GM12878 (cell line): ENCODE results near the gene DENND1C. TPM values are rescaled to one million over a fixed set of nuclear protein-coding genes. Genes with fewer than 3 reads are reported as not detected.

Source experiments
- BACH1 ChIP-seq: fragments of 450-650 bp; IDR thresholded peaks from 2 replicates; pipeline ENCODE4 v1.6.1; 2017; ENCODE audit warnings: mild to moderate bottlenecking, borderline replicate concordance
- BCL11A ChIP-seq: IDR thresholded peaks from 2 replicates; pipeline ENCODE4 v1.6.1; 2011; ENCODE audit warnings: low read depth, low read length
- BCLAF1 ChIP-seq: fragments of 450-650 bp; IDR thresholded peaks from 2 replicates; pipeline ENCODE4 v1.6.1; 2017; ENCODE audit warnings: antibody characterized with exemption, mild to moderate bottlenecking, moderate library complexity
- BHLHE40 ChIP-seq, 2 experiments: fragments of 450-650 bp in 1 of 2; IDR thresholded peaks; 2 replicates each; pipeline ENCODE4 v1.6.1; 2011 to 2017; ENCODE audit warnings: low read depth in 2 of 2, borderline replicate concordance in 1 of 2, improper control_type of control experiment in 1 of 2, low read length in 1 of 2, mild to moderate bottlenecking in 1 of 2
- BRCA1 ChIP-seq: IDR thresholded peaks from 2 replicates; pipeline ENCODE4 v1.6.1; 2011; ENCODE audit warnings: low read depth, low read length, improper control_type of control experiment
- CBFB ChIP-seq: IDR thresholded peaks from 2 replicates; pipeline ENCODE4 v1.6.1; 2016; ENCODE audit warnings: antibody characterized with exemption, low read depth
- CBX5 ChIP-seq: sonication (generic); IDR thresholded peaks from 2 replicates; pipeline ENCODE4 v1.6.1; 2016; ENCODE audit warnings: low read depth, moderate library complexity, mild to moderate bottlenecking, inconsistent platforms
- ESRRA ChIP-seq: IDR thresholded peaks from 2 replicates; pipeline ENCODE4 v1.6.1; 2012; ENCODE audit warnings: mild to moderate bottlenecking, low read length, improper control_type of control experiment
- FOS ChIP-seq: IDR thresholded peaks from 3 replicates; pipeline ENCODE4 v1.6.1; 2011; ENCODE audit warnings: borderline replicate concordance; ENCODE audit not compliant: insufficient read length; ENCODE audit errors: extremely low read depth
- HSF1 ChIP-seq: fragments of 150-350 bp; IDR thresholded peaks from 2 replicates; pipeline ENCODE4 v1.6.1; 2014; ENCODE audit warnings: mild to moderate bottlenecking, low read depth, low read length
- MXI1 ChIP-seq: fragments of 150-350 bp; IDR thresholded peaks from 2 replicates; pipeline ENCODE4 v1.6.1; 2011; ENCODE audit warnings: low read depth, mild to moderate bottlenecking, inconsistent platforms, low read length, improper control_type of control experiment
- POLR2AphosphoS5 ChIP-seq: IDR thresholded peaks from 2 replicates; pipeline ENCODE4 v1.6.1; 2011; ENCODE audit warnings: mild to moderate bottlenecking, low read length, inconsistent platforms
- POU2F2 ChIP-seq: IDR thresholded peaks from 3 replicates; pipeline ENCODE4 v1.6.1; 2011; ENCODE audit warnings: low read depth, mild to moderate bottlenecking, low read length, borderline replicate concordance
- SIX5 ChIP-seq: IDR thresholded peaks from 2 replicates; pipeline ENCODE4 v1.6.1; 2011; ENCODE audit warnings: mild to moderate bottlenecking, low read depth, low read length, moderate library complexity; ENCODE audit not compliant: severe bottlenecking
- SP1 ChIP-seq: IDR thresholded peaks from one replicate; pipeline ENCODE4 v1.6.1; 2011; ENCODE audit warnings: low read depth, low read length
- TAF1 ChIP-seq: IDR thresholded peaks from 2 replicates; pipeline ENCODE4 v1.6.1; 2011; ENCODE audit warnings: mild to moderate bottlenecking, low read depth, low read length, borderline replicate concordance
- ZZZ3 ChIP-seq: IDR thresholded peaks from 2 replicates; pipeline ENCODE4 v1.6.1; 2011; ENCODE audit warnings: low read depth; ENCODE audit not compliant: control insufficient read depth, insufficient read length
- polyA plus RNA-seq, 11 experiments: library from polyadenylated mRNA; depleted of rRNA in 4 of 11; unstranded in 6 of 11; stranded (reverse) in 5 of 11; fragments of >200 nt; fragmentation: Nextera tagmentation in 4 of 11; fragmentation: Illumina TruSeq in 1 of 11; extraction: Ambion mirVana in 4 of 11; extraction: Trizol in 1 of 11; gene quantifications; 1 replicate in 1 of 11; 2 replicates in 10 of 11; pipeline versions ENCODE4 v1.2.1 to v1.2.3, GENCODE V29; 2011 to 2016; ENCODE audit warnings: inconsistent platforms in 2 of 11, missing spikeins in 2 of 11, low read depth in 1 of 11
- total RNA-seq, 4 experiments: library from RNA; depleted of rRNA in 3 of 4; stranded (reverse); fragments of >200 nt in 3 of 4; fragmentation: Illumina TruSeq in 1 of 4; extraction: Trizol in 1 of 4; gene quantifications; 2 replicates each; pipeline versions ENCODE4 v1.2.1 to v1.2.3, GENCODE V29; 2013 to 2021
- TF ChIP-seq, protein P1 (sequence below): IDR thresholded peaks from 2 replicates; pipeline ENCODE4 v1.6.1; 2011; ENCODE audit warnings: mild to moderate bottlenecking, low read depth, low read length, moderate library complexity; ENCODE audit not compliant: insufficient replicate concordance
- TF ChIP-seq, protein P2 (sequence below): fragments of 450-650 bp; IDR thresholded peaks from 2 replicates; pipeline ENCODE4 v1.6.1; 2017; ENCODE audit warnings: low read depth, mild to moderate bottlenecking, moderate library complexity
- TF ChIP-seq, protein P3 (sequence below): IDR thresholded peaks from 2 replicates; pipeline ENCODE4 v1.6.1; 2012; ENCODE audit warnings: low read depth, low read length, improper control_type of control experiment

DENND1C gene
- total and polyA plus RNA-seq, 10 of the 15 experiments (the other 5 are each of a cell fraction or from before 2014, with no cell fraction given), result 2.4 to 54.3 (median 32.7) TPM

DNA sequence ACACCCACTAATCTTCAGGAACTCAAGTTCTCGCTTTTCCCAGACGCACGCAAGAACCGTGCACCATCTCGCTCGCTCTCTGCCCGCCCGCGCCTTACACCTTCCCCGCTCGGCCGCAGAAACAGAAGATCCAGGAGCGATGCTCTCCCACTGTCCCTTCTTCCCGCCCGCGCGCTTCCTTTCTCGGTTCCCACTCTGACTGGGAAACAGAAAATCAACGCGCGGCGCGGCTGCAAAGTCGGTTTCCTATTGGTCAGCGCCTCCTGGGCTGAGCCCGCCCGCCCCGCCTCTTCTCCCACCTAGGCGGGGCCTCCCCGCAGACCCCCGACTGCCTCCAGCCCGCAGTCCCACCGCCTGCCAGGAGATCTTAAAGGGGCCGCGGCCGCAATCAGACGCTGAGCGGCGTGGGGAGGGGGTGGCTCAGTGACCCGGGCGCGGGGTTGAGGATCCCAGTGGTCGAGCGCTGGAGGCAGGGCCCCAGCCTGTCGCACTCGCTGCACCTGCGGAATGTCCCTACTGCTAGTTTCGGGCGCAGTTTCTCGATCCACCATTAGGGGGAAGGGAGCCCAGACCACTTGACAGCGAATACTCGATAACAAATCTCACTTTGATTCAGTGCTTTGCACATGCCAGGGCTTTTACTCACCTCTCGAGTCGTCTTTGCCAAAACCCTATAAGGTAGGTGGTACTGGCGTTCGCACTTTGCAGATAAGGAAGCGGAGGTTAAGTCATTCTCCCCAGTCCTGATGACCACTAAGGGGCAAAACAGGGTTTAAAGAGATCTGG, 21.3 kb downstream of the DENND1C start (continued):
- TF ChIP-seq BCLAF1 (no peak), SIX5 (no peak), BHLHE40 (IDR thresholded peaks at IDR 0.05; ENCODE audit: borderline replicate concordance in 1 of 2, low read depth in 2 of 2, low read length in 1 of 2) (peak; percentile 73 to 79), POU2F2 (peak; percentile 65; the same call in 1 of the 3 replicates), MXI1 (peak; percentile 52; the same call in 1 of the 2 replicates), BRCA1 (no peak), CBFB (no peak), TAF1 (peak; percentile 68), BCL11A (no peak), HSF1 (no peak), SP1 (peak; percentile 59), ZZZ3 (no peak), CBX5 (no peak), ESRRA (0 out of 2 replicates have a peak, but pooled peaks have one; percentile 24), FOS (no peak), POLR2AphosphoS5 (peak; percentile 75; the same call in 1 of the 2 replicates), BACH1 (no peak)
- TF ChIP-seq, protein P1, sequence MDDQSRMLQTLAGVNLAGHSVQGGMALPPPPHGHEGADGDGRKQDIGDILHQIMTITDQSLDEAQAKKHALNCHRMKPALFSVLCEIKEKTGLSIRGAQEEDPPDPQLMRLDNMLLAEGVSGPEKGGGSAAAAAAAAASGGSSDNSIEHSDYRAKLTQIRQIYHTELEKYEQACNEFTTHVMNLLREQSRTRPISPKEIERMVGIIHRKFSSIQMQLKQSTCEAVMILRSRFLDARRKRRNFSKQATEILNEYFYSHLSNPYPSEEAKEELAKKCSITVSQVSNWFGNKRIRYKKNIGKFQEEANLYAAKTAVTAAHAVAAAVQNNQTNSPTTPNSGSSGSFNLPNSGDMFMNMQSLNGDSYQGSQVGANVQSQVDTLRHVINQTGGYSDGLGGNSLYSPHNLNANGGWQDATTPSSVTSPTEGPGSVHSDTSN, result peak; percentile 26
- TF ChIP-seq, protein P2, sequence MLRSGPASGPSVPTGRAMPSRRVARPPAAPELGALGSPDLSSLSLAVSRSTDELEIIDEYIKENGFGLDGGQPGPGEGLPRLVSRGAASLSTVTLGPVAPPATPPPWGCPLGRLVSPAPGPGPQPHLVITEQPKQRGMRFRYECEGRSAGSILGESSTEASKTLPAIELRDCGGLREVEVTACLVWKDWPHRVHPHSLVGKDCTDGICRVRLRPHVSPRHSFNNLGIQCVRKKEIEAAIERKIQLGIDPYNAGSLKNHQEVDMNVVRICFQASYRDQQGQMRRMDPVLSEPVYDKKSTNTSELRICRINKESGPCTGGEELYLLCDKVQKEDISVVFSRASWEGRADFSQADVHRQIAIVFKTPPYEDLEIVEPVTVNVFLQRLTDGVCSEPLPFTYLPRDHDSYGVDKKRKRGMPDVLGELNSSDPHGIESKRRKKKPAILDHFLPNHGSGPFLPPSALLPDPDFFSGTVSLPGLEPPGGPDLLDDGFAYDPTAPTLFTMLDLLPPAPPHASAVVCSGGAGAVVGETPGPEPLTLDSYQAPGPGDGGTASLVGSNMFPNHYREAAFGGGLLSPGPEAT, result peak; percentile 96
- TF ChIP-seq, protein P3, sequence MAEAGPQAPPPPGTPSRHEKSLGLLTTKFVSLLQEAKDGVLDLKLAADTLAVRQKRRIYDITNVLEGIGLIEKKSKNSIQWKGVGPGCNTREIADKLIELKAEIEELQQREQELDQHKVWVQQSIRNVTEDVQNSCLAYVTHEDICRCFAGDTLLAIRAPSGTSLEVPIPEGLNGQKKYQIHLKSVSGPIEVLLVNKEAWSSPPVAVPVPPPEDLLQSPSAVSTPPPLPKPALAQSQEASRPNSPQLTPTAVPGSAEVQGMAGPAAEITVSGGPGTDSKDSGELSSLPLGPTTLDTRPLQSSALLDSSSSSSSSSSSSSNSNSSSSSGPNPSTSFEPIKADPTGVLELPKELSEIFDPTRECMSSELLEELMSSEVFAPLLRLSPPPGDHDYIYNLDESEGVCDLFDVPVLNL, result peak; percentile 28; the same call in 1 of the 2 replicates
